HG02798 (cell line): Measurements from ENCODE around the gene ZNF879.
A peak's percentile ranks its signal among the peaks of the same experiment; 100 is the strongest.

Experiments
- ATAC-seq: cut with Tn5 transposase; IDR thresholded peaks from one replicate; pipeline ENCODE4 v1.9.1; 2021; ENCODE audit warnings: mild to moderate bottlenecking; ENCODE audit not compliant: unreplicated experiment, poor library complexity

Gene ZNF879

GRCh38 chr5:179023528-179024189 lies at the start of gene ZNF879:
TSS of gene ZNF879 (plus strand) at chr5:179023804. CDS start at chr5:179025005, 1,201 bp downstream.
- ATAC-seq, result peak; percentile 83

DNA sequence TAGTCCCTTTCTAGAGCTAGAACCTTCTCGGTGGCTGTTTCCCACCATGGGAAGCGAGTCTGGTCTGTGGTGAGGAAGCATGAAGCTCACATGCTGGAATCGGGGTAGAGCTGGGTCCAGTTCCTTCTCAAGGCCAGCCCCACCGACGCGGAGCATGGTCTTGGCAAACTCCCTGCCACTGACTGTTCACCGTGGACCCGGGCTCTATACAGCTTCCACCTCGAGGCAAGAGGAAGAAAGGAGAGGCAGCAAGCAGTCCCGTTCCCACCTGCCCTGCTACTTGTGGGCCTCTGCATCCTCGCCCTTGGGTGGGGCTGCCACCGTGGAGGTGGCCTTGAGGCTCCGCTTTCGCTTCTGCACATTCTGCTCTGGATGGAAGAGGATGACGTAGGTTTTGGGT lies 42.2 kb upstream of the ZNF879 start:
- no peak for ATAC-seq

DNA sequence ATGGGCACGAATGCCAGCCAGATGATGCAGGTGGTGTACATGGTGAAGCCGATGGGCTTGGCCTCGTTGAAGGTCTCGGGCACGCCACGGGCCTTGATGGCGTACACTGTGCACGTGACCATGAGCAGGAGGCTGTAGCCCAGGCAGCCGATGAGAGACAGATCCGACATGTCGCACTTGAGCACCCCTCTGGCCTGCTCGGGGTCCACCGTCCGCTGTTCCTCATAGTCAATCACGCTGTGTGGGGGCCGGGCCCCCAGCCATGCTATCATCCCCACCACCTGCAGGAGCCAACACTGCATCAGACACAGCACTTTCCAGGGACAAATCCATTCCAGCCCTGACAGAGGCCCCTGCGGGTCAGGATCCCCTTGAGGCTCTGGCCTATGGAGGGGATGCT lies 40.7 kb upstream of the ZNF879 start:
- ATAC-seq, result no peak

DNA sequence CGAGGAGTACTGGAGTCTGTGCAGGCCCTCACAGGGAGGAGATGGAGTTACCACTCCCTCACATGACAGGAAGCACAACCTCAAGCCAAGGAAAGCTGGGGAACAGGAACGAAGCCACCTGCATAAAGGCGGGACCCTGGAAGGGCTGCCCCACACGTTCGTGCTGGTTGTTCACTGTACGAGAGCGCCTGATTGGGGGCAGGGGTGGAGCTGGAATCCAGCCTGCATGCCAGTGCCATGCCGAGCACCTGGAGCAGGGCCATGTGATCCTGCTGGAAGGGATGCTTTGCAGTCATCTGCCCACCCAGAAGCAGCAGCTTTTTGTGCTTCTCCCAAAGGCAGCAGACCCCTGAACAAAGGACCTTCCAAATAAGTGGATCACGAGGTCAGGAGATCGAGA lies 39.9 kb upstream of the ZNF879 start:
- no peak for ATAC-seq

- no peak for ATAC-seq
Observed at GRCh38 chr5:178984145-178985072, 39.2 kb upstream of the ZNF879 start.

DNA sequence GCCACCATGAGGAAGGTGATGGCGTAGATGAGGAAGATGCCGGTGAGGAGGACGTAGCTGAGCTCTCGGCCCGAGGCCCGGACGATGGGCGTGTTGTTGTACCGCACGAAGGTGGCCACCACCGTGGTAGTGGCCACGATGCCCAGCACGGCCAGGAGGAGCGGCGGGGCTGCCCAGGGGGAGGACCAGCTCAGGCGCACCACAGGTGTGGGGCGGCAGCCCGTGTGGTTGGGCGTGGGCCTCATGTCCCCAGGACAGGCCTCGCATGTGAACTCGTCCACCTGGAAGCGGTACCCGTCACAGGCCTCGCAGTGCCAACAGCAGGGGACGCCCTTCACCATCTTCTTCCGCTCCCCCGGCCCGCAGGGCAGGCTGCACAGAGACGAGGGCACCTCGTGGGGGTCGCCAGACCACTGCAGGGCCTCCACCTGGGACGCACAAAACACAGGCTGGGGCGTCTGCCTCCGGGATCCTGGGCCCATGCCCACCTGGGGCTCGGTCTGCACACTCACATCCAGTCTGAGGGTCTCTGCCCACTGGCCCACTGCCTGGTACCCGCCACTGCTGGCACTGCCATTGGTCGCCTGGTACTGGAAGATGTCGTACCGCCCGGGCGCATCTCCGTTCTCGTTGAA lies 37.2 kb upstream of the ZNF879 start:
- no peak for ATAC-seq

GRCh38 chr5:178988436-178989220 lies 35.0 kb upstream of the ZNF879 start:
- no peak for ATAC-seq

- ATAC-seq, result no peak
Observed at GRCh38 chr5:178989311-178989710, 34.3 kb upstream of the ZNF879 start.

DNA sequence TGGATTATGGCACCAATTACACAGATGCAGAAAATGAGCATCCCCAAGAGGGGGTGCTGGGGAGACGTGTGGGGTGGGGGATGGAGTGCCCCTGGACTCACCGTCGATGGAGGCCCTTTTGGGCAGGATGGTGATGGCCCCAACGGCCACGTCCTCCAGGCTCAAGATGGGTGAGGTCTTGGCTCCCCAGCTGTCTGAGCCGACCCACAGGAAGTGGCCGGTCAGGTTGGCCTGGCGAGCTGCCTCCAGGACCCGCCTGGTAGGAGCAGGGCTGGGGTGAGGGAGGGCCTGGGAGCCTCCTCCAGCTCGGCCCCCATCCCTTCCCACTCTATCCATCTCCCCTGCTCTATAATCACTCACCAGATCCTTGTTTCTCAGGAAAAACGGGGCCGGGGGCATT lies 33.1 kb upstream of the ZNF879 start:
- ATAC-seq, result no peak

- ATAC-seq, result no peak
Observed at GRCh38 chr5:178991190-178992145, 32.1 kb upstream of the ZNF879 start.

GRCh38 chr5:178992291-178992895 lies 31.2 kb upstream of the ZNF879 start:
- no peak for ATAC-seq

GRCh38 chr5:178993236-178993765 lies 30.3 kb upstream of the ZNF879 start:
- no peak for ATAC-seq

DNA sequence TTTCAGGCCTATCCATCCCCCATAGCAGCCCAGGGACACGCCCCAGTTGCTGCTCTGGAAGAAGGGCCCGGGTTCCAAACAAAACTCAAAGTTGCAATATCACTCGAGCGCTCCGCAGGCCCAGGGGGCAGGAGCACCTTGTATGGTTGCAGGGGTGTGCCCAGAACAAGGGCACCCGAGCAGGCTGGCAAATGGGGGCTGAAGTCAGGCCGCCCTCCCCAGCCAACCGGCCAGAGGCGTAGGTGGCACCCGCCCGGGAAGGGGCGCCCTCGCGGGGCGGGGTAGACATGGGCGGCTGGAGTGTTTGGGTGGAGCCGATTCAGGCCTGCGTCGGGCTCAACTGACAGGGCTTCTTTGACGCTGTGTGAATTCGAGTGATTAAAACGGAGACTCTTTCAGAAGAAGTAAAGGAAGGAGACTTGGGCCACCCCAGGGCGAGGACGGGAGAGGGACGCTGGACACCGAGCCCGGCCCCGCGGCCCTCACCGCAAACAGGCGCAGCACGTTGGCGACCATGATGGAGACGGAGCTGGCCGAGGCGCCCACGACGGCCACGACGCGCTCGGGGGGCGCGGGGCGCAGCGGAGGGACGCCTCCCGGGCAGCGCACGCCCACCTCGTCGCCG lies 29.5 kb upstream of the ZNF879 start:
- ATAC-seq, result no peak

GRCh38 chr5:178994580-178995340 lies 28.8 kb upstream of the ZNF879 start, which contains the start of gene GRM6:
TSS of gene GRM6 (minus strand) at chr5:178995320. CDS start at chr5:178994944, 376 bp downstream.
- ATAC-seq, result no peak

GRCh38 chr5:178995341-178995690 lies 28.3 kb upstream of the ZNF879 start:
- ATAC-seq, result no peak

GRCh38 chr5:178996156-178996555 lies 27.4 kb upstream of the ZNF879 start:
- ATAC-seq, result no peak

DNA sequence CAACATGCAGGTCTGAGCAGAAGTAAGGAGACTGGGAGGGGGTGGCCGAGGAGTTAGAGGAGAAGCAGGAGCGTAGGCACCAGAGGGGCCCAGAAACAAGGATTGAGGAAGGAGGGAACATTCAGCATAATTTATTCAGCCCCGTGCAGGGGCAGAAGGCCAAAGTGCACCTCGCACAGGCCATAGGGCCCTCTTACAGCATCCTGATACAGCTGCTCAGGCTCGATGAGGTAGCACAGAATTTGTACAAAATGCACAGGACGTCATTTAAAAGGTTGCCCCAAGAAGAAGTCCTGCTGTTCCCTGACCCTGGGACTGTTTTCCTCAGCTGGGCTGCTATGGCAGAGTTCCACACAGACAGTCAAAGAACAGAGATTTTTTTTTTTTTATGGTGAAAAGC lies 26.4 kb upstream of the ZNF879 start:
- no peak for ATAC-seq
